ENCODE measurements around the gene MAPK9.

DNA sequence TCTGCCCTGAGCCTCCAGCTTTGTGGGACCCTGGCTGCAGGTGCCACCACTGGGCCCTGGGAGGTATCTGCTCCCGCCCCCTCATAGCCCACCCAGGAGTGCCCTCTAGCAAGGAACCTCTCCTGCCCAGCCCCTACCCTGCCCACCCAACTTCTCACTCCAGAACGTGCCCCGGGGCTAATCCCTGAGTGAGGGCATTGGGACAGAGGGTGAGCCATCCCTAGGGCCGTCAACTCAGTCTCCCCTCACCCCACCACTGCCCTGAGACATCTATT is 80.2 kb downstream of the MAPK9 start:
- TF ChIP-seq EZH2 (IDR thresholded peaks at IDR 0.05; ENCODE audit: borderline replicate concordance, low read depth, low read length, severe bottlenecking) = no peak
- TF ChIP-seq, protein P1, sequence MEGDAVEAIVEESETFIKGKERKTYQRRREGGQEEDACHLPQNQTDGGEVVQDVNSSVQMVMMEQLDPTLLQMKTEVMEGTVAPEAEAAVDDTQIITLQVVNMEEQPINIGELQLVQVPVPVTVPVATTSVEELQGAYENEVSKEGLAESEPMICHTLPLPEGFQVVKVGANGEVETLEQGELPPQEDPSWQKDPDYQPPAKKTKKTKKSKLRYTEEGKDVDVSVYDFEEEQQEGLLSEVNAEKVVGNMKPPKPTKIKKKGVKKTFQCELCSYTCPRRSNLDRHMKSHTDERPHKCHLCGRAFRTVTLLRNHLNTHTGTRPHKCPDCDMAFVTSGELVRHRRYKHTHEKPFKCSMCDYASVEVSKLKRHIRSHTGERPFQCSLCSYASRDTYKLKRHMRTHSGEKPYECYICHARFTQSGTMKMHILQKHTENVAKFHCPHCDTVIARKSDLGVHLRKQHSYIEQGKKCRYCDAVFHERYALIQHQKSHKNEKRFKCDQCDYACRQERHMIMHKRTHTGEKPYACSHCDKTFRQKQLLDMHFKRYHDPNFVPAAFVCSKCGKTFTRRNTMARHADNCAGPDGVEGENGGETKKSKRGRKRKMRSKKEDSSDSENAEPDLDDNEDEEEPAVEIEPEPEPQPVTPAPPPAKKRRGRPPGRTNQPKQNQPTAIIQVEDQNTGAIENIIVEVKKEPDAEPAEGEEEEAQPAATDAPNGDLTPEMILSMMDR (IDR thresholded peaks at IDR 0.05; ENCODE audit: borderline replicate concordance, extremely low read depth, low read length, poor library complexity, severe bottlenecking) = no peak
